Mononuclear cell (primary cell): ENCODE results near the gene UTP4. TPM values are rescaled to one million over a fixed set of nuclear protein-coding genes. Genes with fewer than 3 reads are reported as not detected.

ENCODE experiments used
- H3K27me3 ChIP-seq: 2 replicates; pipeline ENCODE4 v1.6.0; 2011; ENCODE audit warnings: low read length, control low read depth; ENCODE audit not compliant: insufficient read depth
- H3K4me1 ChIP-seq: 2 replicates; pipeline ENCODE4 v1.5.1; 2011; ENCODE audit warnings: mild to moderate bottlenecking, low read length, control low read depth; ENCODE audit not compliant: insufficient read depth
- H3K4me3 ChIP-seq: 2 replicates; pipeline ENCODE4 v1.5.1; 2011; ENCODE audit warnings: mild to moderate bottlenecking, low read length, moderate library complexity
- H3K9me3 ChIP-seq: 2 replicates; pipeline ENCODE4 v1.5.1; 2011; ENCODE audit warnings: low read depth, mild to moderate bottlenecking, control low read depth, low read length
- total RNA-seq: library from RNA; depleted of rRNA; stranded (reverse); fragments of >200 nt; gene quantifications from one replicate; pipeline ENCODE4 v1.2.3, GENCODE V29; 2012

The UTP4 gene
- total RNA-seq, 1 donor, result 19.7 TPM

GRCh38 chr16:69107316-69107962, 25.0 kb upstream of the UTP4 start:
- Histone ChIP-seq H3K27me3 (peaks cover 45% of the 10 kb centered on the region), H3K9me3 (no peaks in the 10 kb centered on the region), H3K4me3 (no peak overlapping the region), H3K4me1 (peaks cover 24% of the 10 kb centered on the region)

- Histone ChIP-seq H3K4me3 (no peak overlapping the region), H3K9me3 (no peaks in the 10 kb centered on the region), H3K27me3 (peaks cover 45% of the 10 kb centered on the region), H3K4me1 (peaks cover 24% of the 10 kb centered on the region)
Observed at GRCh38 chr16:69108064-69108904, 24.2 kb upstream of the UTP4 start.

GRCh38 chr16:69108905-69109252, 23.6 kb upstream of the UTP4 start:
- peaks cover 42% of the 10 kb centered on the region for H3K27me3 ChIP-seq
- no peak overlapping the region for H3K4me3 ChIP-seq
- peaks cover 24% of the 10 kb centered on the region for H3K4me1 ChIP-seq
- H3K9me3 ChIP-seq, result no peaks in the 10 kb centered on the region

- Histone ChIP-seq H3K9me3 (no peaks in the 10 kb centered on the region), H3K27me3 (peaks cover 38% of the 10 kb centered on the region), H3K4me1 (peaks cover 24% of the 10 kb centered on the region), H3K4me3 (no peak overlapping the region)
Observed at GRCh38 chr16:69109486-69110270, 22.8 kb upstream of the UTP4 start.

GRCh38 chr16:69110406-69110805, 22.0 kb upstream of the UTP4 start:
- peaks cover 21% of the 10 kb centered on the region for H3K4me1 ChIP-seq
- H3K4me3 ChIP-seq, result no peak overlapping the region
- peaks cover 31% of the 10 kb centered on the region for H3K27me3 ChIP-seq
- H3K9me3 ChIP-seq, result no peaks in the 10 kb centered on the region

- Histone ChIP-seq H3K27me3 (peaks cover 26% of the 10 kb centered on the region), H3K9me3 (no peaks in the 10 kb centered on the region), H3K4me3 (no peak overlapping the region), H3K4me1 (peaks cover 14% of the 10 kb centered on the region)
Observed at GRCh38 chr16:69111216-69111875, 21.1 kb upstream of the UTP4 start.

GRCh38 chr16:69111876-69112230, 20.6 kb upstream of the UTP4 start:
- Histone ChIP-seq H3K4me1 (peaks cover 9% of the 10 kb centered on the region), H3K27me3 (peaks cover 20% of the 10 kb centered on the region), H3K4me3 (no peak overlapping the region), H3K9me3 (no peaks in the 10 kb centered on the region)

- no peak overlapping the region for H3K4me3 ChIP-seq
- H3K9me3 ChIP-seq, result no peaks in the 10 kb centered on the region
- peaks cover 14% of the 10 kb centered on the region for H3K27me3 ChIP-seq
- H3K4me1 ChIP-seq, result peaks cover 2% of the 10 kb centered on the region
Observed at GRCh38 chr16:69112285-69113129, 19.9 kb upstream of the UTP4 start.

GRCh38 chr16:69113216-69113615, 19.2 kb upstream of the UTP4 start:
- H3K9me3 ChIP-seq, result no peaks in the 10 kb centered on the region
- H3K4me3 ChIP-seq, result no peak overlapping the region
- peaks cover 7% of the 10 kb centered on the region for H3K27me3 ChIP-seq
- H3K4me1 ChIP-seq, result no peaks in the 10 kb centered on the region

- H3K9me3 ChIP-seq, result no peaks in the 10 kb centered on the region
- H3K27me3 ChIP-seq, result no peaks in the 10 kb centered on the region
- no peaks in the 10 kb centered on the region for H3K4me1 ChIP-seq
- no peak overlapping the region for H3K4me3 ChIP-seq
Observed at GRCh38 chr16:69114346-69114975, 18.0 kb upstream of the UTP4 start.

- Histone ChIP-seq H3K27me3 (no peaks in the 10 kb centered on the region), H3K4me1 (no peaks in the 10 kb centered on the region), H3K9me3 (no peaks in the 10 kb centered on the region), H3K4me3 (no peak overlapping the region)
Observed at GRCh38 chr16:69114976-69115355, 17.5 kb upstream of the UTP4 start.

- Histone ChIP-seq H3K9me3 (no peaks in the 10 kb centered on the region), H3K27me3 (no peaks in the 10 kb centered on the region), H3K4me1 (no peaks in the 10 kb centered on the region), H3K4me3 (no peak overlapping the region)
Observed at GRCh38 chr16:69115361-69115760, 17.1 kb upstream of the UTP4 start.

- Histone ChIP-seq H3K9me3 (no peaks in the 10 kb centered on the region), H3K4me1 (no peaks in the 10 kb centered on the region), H3K27me3 (no peaks in the 10 kb centered on the region), H3K4me3 (no peak overlapping the region)
Observed at GRCh38 chr16:69115837-69116236, 16.6 kb upstream of the UTP4 start.
